IMR-90 (cell line): ENCODE results near the gene KAZN. TPM values are rescaled to one million over a fixed set of nuclear protein-coding genes. Genes with fewer than 3 reads are reported as not detected.

Source experiments
- ATAC-seq: fragments of 200-7000 bp; cut with Tn5 transposase; 2 replicates; pipeline ENCODE4 v1.9.1; 2020; ENCODE audit warnings: low read depth, mild to moderate bottlenecking, moderate library complexity
- BruUV-seq: library from RNA; stranded (reverse); fragments of 400-500 nt; replicated peaks from 2 replicates; lab custom pipeline; 2021; lab: Mats Ljungman, UMichigan
- CTCF ChIA-PET: fragments of 300-600 bp; formaldehyde crosslinking; extraction: SDS; loops from one replicate; lab custom pipeline; 2021; ENCODE audit warnings: antibody characterized with exemption; lab: Yijun Ruan, JAX
- POLR2A ChIA-PET: fragments of 300-600 bp; sonication (Branson Sonifier 250); formaldehyde crosslinking; loops from one replicate; lab custom pipeline; 2022; ENCODE audit warnings: antibody characterized with exemption; ENCODE audit not compliant: unreplicated experiment; lab: Charles Lee
- DNase-seq: peaks from one replicate; pipeline ENCODE4 v3.0.0; 2013
- H2AFZ ChIP-seq: replicated peaks from 2 replicates; pipeline ENCODE3; 2013; ENCODE audit warnings: low read length, mild to moderate bottlenecking; ENCODE audit not compliant: poor library complexity
- H2AK5ac ChIP-seq: 2 replicates; pipeline ENCODE4 v1.6.1; 2013; ENCODE audit warnings: low read depth, low read length, inconsistent platforms
- H2AK9ac ChIP-seq: replicated peaks from 2 replicates; pipeline ENCODE3; 2013; ENCODE audit warnings: mild to moderate bottlenecking, low read depth, low read length, moderate library complexity; ENCODE audit not compliant: poor library complexity
- H2BK120ac ChIP-seq: 2 replicates; pipeline ENCODE4 v1.6.1; 2013; ENCODE audit warnings: low read depth, low read length, inconsistent platforms
- H2BK15ac ChIP-seq: 3 replicates; pipeline ENCODE4 v1.6.1; 2013; ENCODE audit warnings: low read depth, low read length, inconsistent platforms
- H2BK20ac ChIP-seq: 2 replicates; pipeline ENCODE4 v1.6.1; 2013; ENCODE audit warnings: low read depth, mild to moderate bottlenecking, inconsistent platforms, low read length, moderate library complexity
- H2BK5ac ChIP-seq: 2 replicates; pipeline ENCODE4 v1.6.1; 2013; ENCODE audit warnings: mild to moderate bottlenecking, low read depth, low read length, inconsistent platforms; ENCODE audit not compliant: poor library complexity, severe bottlenecking
- H3K14ac ChIP-seq: replicated peaks from 2 replicates; pipeline ENCODE4 v1.6.1; 2013; ENCODE audit warnings: low read depth, low read length, inconsistent platforms
- H3K18ac ChIP-seq: 2 replicates; pipeline ENCODE4 v1.6.1; 2013; ENCODE audit warnings: low read depth, low read length, control low read depth
- H3K23ac ChIP-seq: 2 replicates; pipeline ENCODE4 v1.6.1; 2013; ENCODE audit warnings: low read depth, low read length, inconsistent platforms
- H3K27ac ChIP-seq: 2 replicates; pipeline ENCODE4 v1.5.1; 2013; ENCODE audit warnings: mild to moderate bottlenecking, control low read depth, low read length; ENCODE audit not compliant: insufficient read depth
- H3K27me3 ChIP-seq: 2 replicates; pipeline ENCODE4 v1.6.1; 2013; ENCODE audit warnings: low read length; ENCODE audit not compliant: control insufficient read depth, insufficient read depth
- H3K36me3 ChIP-seq: 2 replicates; pipeline ENCODE4 v1.6.1; 2013; ENCODE audit warnings: low read length, mixed read lengths; ENCODE audit not compliant: control insufficient read depth, insufficient read depth
- H3K4ac ChIP-seq: 2 replicates; pipeline ENCODE4 v1.6.1; 2013; ENCODE audit warnings: low read depth, low read length, inconsistent platforms
- H3K4me1 ChIP-seq: 2 replicates; pipeline ENCODE4 v1.6.1; 2013; ENCODE audit warnings: low read length, mixed read lengths; ENCODE audit not compliant: control insufficient read depth, insufficient read depth
- H3K4me2 ChIP-seq: 2 replicates; pipeline ENCODE4 v1.6.1; 2013; ENCODE audit warnings: low read depth, mild to moderate bottlenecking, control low read depth, low read length, moderate library complexity
- H3K4me3 ChIP-seq: 2 replicates; pipeline ENCODE4 v1.5.1; 2013; ENCODE audit warnings: low read depth, mild to moderate bottlenecking, control low read depth, low read length, moderate library complexity; ENCODE audit not compliant: insufficient read depth
- H3K56ac ChIP-seq: 2 replicates; pipeline ENCODE4 v1.6.1; 2013; ENCODE audit warnings: low read length, inconsistent platforms; ENCODE audit not compliant: insufficient read depth; ENCODE audit errors: extremely low read depth
- H3K79me1 ChIP-seq, 2 experiments: 2 replicates each; pipeline ENCODE4 v1.6.1; 2013; ENCODE audit warnings: low read length in 2 of 2, inconsistent platforms in 1 of 2, low read depth in 1 of 2
- H3K9ac ChIP-seq: 2 replicates; pipeline ENCODE4 v1.6.1; 2013; ENCODE audit warnings: low read depth, low read length, control low read depth
- H3K9me1 ChIP-seq: 2 replicates; pipeline ENCODE4 v1.6.1; 2013; ENCODE audit warnings: low read length, inconsistent platforms; ENCODE audit not compliant: insufficient read depth
- H3K9me3 ChIP-seq: 2 replicates; pipeline ENCODE4 v1.6.1; 2013; ENCODE audit warnings: low read length; ENCODE audit not compliant: control insufficient read depth, insufficient read depth
- H4K20me1 ChIP-seq: 2 replicates; pipeline ENCODE4 v1.6.1; 2013; ENCODE audit warnings: low read length, inconsistent platforms; ENCODE audit not compliant: insufficient read depth
- H4K5ac ChIP-seq: 2 replicates; pipeline ENCODE4 v1.6.1; 2013; ENCODE audit warnings: mild to moderate bottlenecking, low read depth, low read length, control low read depth
- H4K8ac ChIP-seq, 2 experiments: 2 replicates each; pipeline ENCODE4 v1.6.1; 2013; ENCODE audit warnings: low read depth in 2 of 2, low read length in 2 of 2, control low read depth in 1 of 2, inconsistent platforms in 1 of 2
- H4K91ac ChIP-seq: 2 replicates; pipeline ENCODE4 v1.6.1; 2013; ENCODE audit warnings: low read depth, low read length, inconsistent platforms; ENCODE audit not compliant: insufficient read depth
- FOS ChIP-seq: fragments of 150-350 bp; IDR thresholded peaks from 2 replicates; pipeline ENCODE4 v1.6.1; 2016; ENCODE audit warnings: low read depth, low read length
- MXI1 ChIP-seq: IDR thresholded peaks from 2 replicates; pipeline ENCODE4 v1.6.1; 2012; ENCODE audit warnings: low read depth, mild to moderate bottlenecking, low read length, moderate library complexity, borderline replicate concordance
- NFE2L2 ChIP-seq: fragments of 150-350 bp; IDR thresholded peaks from 2 replicates; pipeline ENCODE4 v1.6.1; 2016; ENCODE audit warnings: low read depth, mild to moderate bottlenecking, low read length
- RAD21 ChIP-seq: IDR thresholded peaks from 2 replicates; pipeline ENCODE4 v1.6.1; 2012; ENCODE audit warnings: low read length, improper control_type of control experiment
- RCOR1 ChIP-seq: IDR thresholded peaks from 2 replicates; pipeline ENCODE4 v1.6.1; 2012; ENCODE audit warnings: mild to moderate bottlenecking, low read length, improper control_type of control experiment; ENCODE audit not compliant: insufficient replicate concordance
- SMC3 ChIP-seq: fragments of 150-350 bp; IDR thresholded peaks from 2 replicates; pipeline ENCODE4 v1.6.1; 2016; ENCODE audit warnings: low read depth, mild to moderate bottlenecking, antibody characterized with exemption, low read length, moderate library complexity
- WGBS, 2 experiments: methylation state at CpG; one replicate each; pipeline versions ENCODE4 v1.1.5 to v1.1.7; 2013; ENCODE audit warnings: missing lambda C conversion rate in 2 of 2; ENCODE audit not compliant: insufficient read length in 1 of 2; ENCODE audit errors: extremely low coverage in 2 of 2; 5-methylcytosine and 5-hydroxymethylcytosine counted together
- dilution Hi-C: fragments of 300-500 bp; cut with HindIII; formaldehyde crosslinking; loops from one replicate; pipeline ENCODE4 v1.14.3; 2018; ENCODE audit warnings: low sequenced_read_pairs; ENCODE audit not compliant: unreplicated experiment
- in situ Hi-C: fragments of 300-500 bp; cut with MboI; formaldehyde crosslinking; loops from 3 replicates; pipeline ENCODE4 v1.14.3; 2019; ENCODE audit warnings: low sequenced_read_pairs, inconsistent platforms, mixed read lengths
- intact Hi-C: fragments of 100-400 bp; cut with micrococcal nuclease; formaldehyde crosslinking; loops from 2 replicates; pipeline ENCODE4 v1.10.0; 2022
- polyA plus RNA-seq, 3 experiments: library from polyadenylated mRNA; depleted of rRNA; stranded (reverse); fragments of >200 nt; gene quantifications; 2 replicates each; pipeline ENCODE4 v1.2.3, GENCODE V29; 2012; ENCODE audit warnings: low replicate concordance in 1 of 3
- total RNA-seq: library from RNA; depleted of rRNA; stranded (reverse); fragments of >200 nt; gene quantifications from 2 replicates; pipeline ENCODE4 v1.2.3, GENCODE V29; 2012
- TF ChIP-seq, protein P1 (sequence below): fragments of 150-350 bp; IDR thresholded peaks from 2 replicates; pipeline ENCODE4 v1.6.1; 2016; ENCODE audit warnings: low read depth, mild to moderate bottlenecking, low read length, moderate library complexity, borderline replicate concordance
- TF ChIP-seq, protein P2 (sequence below): fragments of 150-350 bp; IDR thresholded peaks from 2 replicates; pipeline ENCODE4 v1.6.1; 2017; ENCODE audit warnings: mild to moderate bottlenecking, antibody characterized with exemption, low read length, low read depth

KAZN gene
- total and polyA plus RNA-seq, 2 of the 4 experiments (the other 2 are of a cell fraction): 5.2 to 10.5 TPM

DNA sequence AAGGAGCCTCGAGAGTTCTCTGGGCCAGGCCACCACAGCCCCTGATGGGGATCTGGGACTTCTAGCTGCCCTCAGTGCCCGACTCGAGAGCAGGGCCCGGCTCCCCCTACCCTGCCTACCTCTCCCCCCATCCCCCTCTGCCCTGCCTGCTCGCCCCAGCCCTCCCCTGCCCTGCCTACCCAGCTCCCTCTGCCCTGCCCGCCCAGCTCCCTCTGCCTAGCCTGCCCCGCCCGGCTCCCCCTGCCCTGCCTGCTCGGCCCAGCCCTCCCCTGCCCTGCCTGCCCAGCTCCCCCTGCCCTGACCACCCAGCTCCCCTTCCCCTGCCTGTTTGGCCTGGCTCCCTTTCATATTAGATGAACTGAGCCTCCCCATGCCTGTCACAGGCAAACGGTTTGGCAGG, 437.6 kb downstream of the KAZN start:
- CTCF ChIA-PET: interaction anchor here (1.1 kb wide), 1 partner anchor 9 kb away, joined by 3 read pairs; no protein-coding TSS in a partner anchor
- no CpG with 5 or more reads among the region's 10 CpGs for WGBS, 2 experiments
- Histone ChIP-seq H3K9ac (no peak overlapping the region), H2BK120ac (no peak overlapping the region), H4K5ac (no peak overlapping the region), H3K27ac (no peak overlapping the region), H3K79me1 (peaks cover 15 to 26% of the 10 kb centered on the region in 2 experiments), H3K4me3 (no peak overlapping the region), H2AK9ac (no peak overlapping the region), H3K36me3 (peaks cover 6% of the 10 kb centered on the region), H3K23ac (no peak overlapping the region), H3K4me1 (peaks cover 5% of the 10 kb centered on the region; the same call in 1 of the 2 replicates), H2AK5ac (no peak overlapping the region), H3K9me3 (no peaks in the 10 kb centered on the region), H3K56ac (no peak overlapping the region), H4K8ac (no peak overlapping the region), H4K91ac (no peak overlapping the region), H3K27me3 (no peaks in the 10 kb centered on the region), H4K20me1 (peaks cover 23% of the 10 kb centered on the region), H2BK20ac (no peak overlapping the region), H3K14ac (no peak overlapping the region), H2AFZ (no peak overlapping the region), H2BK15ac (no peak overlapping the region), H3K18ac (no peak overlapping the region), H3K4ac (no peak overlapping the region), H3K4me2 (no peak overlapping the region), H2BK5ac (no peak overlapping the region), H3K9me1 (peaks cover 8% of the 10 kb centered on the region; the same call in 1 of the 2 replicates)
- POLR2A ChIA-PET: no interaction called here
- dilution Hi-C loops (no loop called here), in situ Hi-C loops (no loop called here), intact Hi-C loops (no loop called here)
- DNase-seq (no peak), ATAC-seq (no peak)
- TF ChIP-seq SMC3: no peak
- no peak for TF ChIP-seq FOS
- no peak for TF ChIP-seq RCOR1
- no peak for TF ChIP-seq RAD21
- no peak for TF ChIP-seq NFE2L2
- no peak for TF ChIP-seq MXI1
- TF ChIP-seq, protein P1, sequence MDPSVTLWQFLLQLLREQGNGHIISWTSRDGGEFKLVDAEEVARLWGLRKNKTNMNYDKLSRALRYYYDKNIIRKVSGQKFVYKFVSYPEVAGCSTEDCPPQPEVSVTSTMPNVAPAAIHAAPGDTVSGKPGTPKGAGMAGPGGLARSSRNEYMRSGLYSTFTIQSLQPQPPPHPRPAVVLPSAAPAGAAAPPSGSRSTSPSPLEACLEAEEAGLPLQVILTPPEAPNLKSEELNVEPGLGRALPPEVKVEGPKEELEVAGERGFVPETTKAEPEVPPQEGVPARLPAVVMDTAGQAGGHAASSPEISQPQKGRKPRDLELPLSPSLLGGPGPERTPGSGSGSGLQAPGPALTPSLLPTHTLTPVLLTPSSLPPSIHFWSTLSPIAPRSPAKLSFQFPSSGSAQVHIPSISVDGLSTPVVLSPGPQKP: no peak
- TF ChIP-seq, protein P2, sequence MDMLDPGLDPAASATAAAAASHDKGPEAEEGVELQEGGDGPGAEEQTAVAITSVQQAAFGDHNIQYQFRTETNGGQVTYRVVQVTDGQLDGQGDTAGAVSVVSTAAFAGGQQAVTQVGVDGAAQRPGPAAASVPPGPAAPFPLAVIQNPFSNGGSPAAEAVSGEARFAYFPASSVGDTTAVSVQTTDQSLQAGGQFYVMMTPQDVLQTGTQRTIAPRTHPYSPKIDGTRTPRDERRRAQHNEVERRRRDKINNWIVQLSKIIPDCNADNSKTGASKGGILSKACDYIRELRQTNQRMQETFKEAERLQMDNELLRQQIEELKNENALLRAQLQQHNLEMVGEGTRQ: no peak
- no TSS peak for BruUV-seq
